Kidney (tissue), 14 donors: ENCODE data around the gene RBMS1. TPM values are rescaled to one million over a fixed set of nuclear protein-coding genes. Genes with fewer than 3 reads are reported as not detected.
A peak's percentile ranks its signal among the peaks of the same experiment; 100 is the strongest.

Experiments used
- DNase-seq, 5 donors: peaks; one replicate each; pipeline ENCODE4 v3.0.0-alpha.2; 2013 to 2020
- FAIRE-seq: peaks from 2 replicates; lab custom pipeline; 2012; peaks lifted over from hg19 to GRCh38; lab: Jason Lieb, UNC
- H3K27ac ChIP-seq, 2 donors: one replicate each; pipeline ENCODE4 v1.7.0; 2013; ENCODE audit warnings: low read depth in 2 of 2, low read length in 2 of 2, inconsistent platforms in 1 of 2
- H3K27me3 ChIP-seq: one replicate; pipeline ENCODE4 v1.7.1; 2013; ENCODE audit warnings: low read length, inconsistent platforms; ENCODE audit not compliant: control insufficient read depth, insufficient read depth
- H3K36me3 ChIP-seq, 3 donors: one replicate each; pipeline versions ENCODE4 v1.7.0 to v1.7.1; 2013; ENCODE audit warnings: low read length in 3 of 3, control low read depth in 1 of 3, inconsistent platforms in 1 of 3; ENCODE audit not compliant: insufficient read depth in 3 of 3, control insufficient read depth in 2 of 3
- H3K4me1 ChIP-seq, 3 donors: one replicate each; pipeline versions ENCODE4 v1.7.0 to v1.7.1; 2013; ENCODE audit warnings: low read length in 3 of 3, inconsistent platforms in 1 of 3, low read depth in 1 of 3; ENCODE audit not compliant: control insufficient read depth in 2 of 3, insufficient read depth in 2 of 3
- H3K4me3 ChIP-seq, 3 donors: one replicate each; pipeline versions ENCODE4 v1.7.0 to v1.8.1; 2013; ENCODE audit warnings: low read length in 3 of 3, control low read depth in 1 of 3, inconsistent platforms in 1 of 3
- H3K9ac ChIP-seq, 3 donors: one replicate each; pipeline versions ENCODE4 v1.7.0 to v1.7.1; 2013; ENCODE audit warnings: low read length in 3 of 3, control low read depth in 1 of 3, inconsistent platforms in 1 of 3
- H3K9me3 ChIP-seq, 3 donors: one replicate each; pipeline versions ENCODE4 v1.7.0 to v1.7.1; 2013; ENCODE audit warnings: low read length in 3 of 3, control low read depth in 1 of 3, inconsistent platforms in 1 of 3; ENCODE audit not compliant: control insufficient read depth in 2 of 3, insufficient read depth in 1 of 3
- intact Hi-C: fragments of 100-400 bp; cut with DNase I; formaldehyde crosslinking; loops from one replicate; pipeline ENCODE4 v1.11.1; 2022
- polyA plus RNA-seq: library from polyadenylated mRNA; stranded (reverse); fragments of 350-450 nt; fragmentation: Illumina TruSeq; extraction: RNeasy Lipid Tissue Mini Kit (QIAGEN cat#74804); gene quantifications from one replicate; pipeline ENCODE4 v1.2.3, GENCODE V29; 2014; ENCODE audit warnings: low read depth, low replicate concordance; ENCODE audit not compliant: insufficient read depth
- total RNA-seq: library from RNA; stranded (reverse); fragmentation: NEBNext Ultra II Directional; extraction: Animal tissue kit (Norgen Biotek cat#: 25700); gene quantifications from one replicate; pipeline ENCODE4 v1.2.1, GENCODE V29; 2021
- TF ChIP-seq, protein P1 (sequence below): IDR thresholded peaks from 3 replicates; pipeline ENCODE4 v1.5.1; 2012; ENCODE audit warnings: mild to moderate bottlenecking, moderate library complexity, borderline replicate concordance; ENCODE audit not compliant: insufficient read depth; ENCODE audit errors: extremely low read depth
- donor health status: control.
- donor health status: control.
- donor health status: control.
- donor health status: control.
- donor health status: control.
- donor health status: DM: yes; HTN: yes; CAD: no.
- donor health status: Normal renal cell carcinoma (clear cell type).

RBMS1 gene
- total and polyA plus RNA-seq, 2 donors from 2014 or later = 25.6 to 94.8 TPM

- no peak overlapping the region for H3K4me3 ChIP-seq
- no peaks in the 10 kb centered on the region for H3K36me3 ChIP-seq
- H3K9me3 ChIP-seq = no peaks in the 10 kb centered on the region
- H3K9ac ChIP-seq = no peak overlapping the region
- H3K27ac ChIP-seq = no peak overlapping the region
- peak in 1 of 5 donors; percentile 20 for DNase-seq
- H3K27me3 ChIP-seq = no peaks in the 10 kb centered on the region
- FAIRE-seq = no peak
- peaks cover 0 to 9% (median 0%) of the 10 kb centered on the region in 3 donors for H3K4me1 ChIP-seq
- intact Hi-C loops = no loop called here
- TF ChIP-seq, protein P1, sequence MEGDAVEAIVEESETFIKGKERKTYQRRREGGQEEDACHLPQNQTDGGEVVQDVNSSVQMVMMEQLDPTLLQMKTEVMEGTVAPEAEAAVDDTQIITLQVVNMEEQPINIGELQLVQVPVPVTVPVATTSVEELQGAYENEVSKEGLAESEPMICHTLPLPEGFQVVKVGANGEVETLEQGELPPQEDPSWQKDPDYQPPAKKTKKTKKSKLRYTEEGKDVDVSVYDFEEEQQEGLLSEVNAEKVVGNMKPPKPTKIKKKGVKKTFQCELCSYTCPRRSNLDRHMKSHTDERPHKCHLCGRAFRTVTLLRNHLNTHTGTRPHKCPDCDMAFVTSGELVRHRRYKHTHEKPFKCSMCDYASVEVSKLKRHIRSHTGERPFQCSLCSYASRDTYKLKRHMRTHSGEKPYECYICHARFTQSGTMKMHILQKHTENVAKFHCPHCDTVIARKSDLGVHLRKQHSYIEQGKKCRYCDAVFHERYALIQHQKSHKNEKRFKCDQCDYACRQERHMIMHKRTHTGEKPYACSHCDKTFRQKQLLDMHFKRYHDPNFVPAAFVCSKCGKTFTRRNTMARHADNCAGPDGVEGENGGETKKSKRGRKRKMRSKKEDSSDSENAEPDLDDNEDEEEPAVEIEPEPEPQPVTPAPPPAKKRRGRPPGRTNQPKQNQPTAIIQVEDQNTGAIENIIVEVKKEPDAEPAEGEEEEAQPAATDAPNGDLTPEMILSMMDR = no peak
Measured at GRCh38 chr2:160336105-160336504, 157.5 kb downstream of the RBMS1 start.

- no peak overlapping the region for H3K9ac ChIP-seq
- no peak overlapping the region for H3K27ac ChIP-seq
- no peaks in the 10 kb centered on the region for H3K36me3 ChIP-seq
- intact Hi-C loops = no loop called here
- H3K4me1 ChIP-seq = peaks cover 0 to 12% (median 0%) of the 10 kb centered on the region in 3 donors
- FAIRE-seq (no peak), DNase-seq (no peak)
- no peaks in the 10 kb centered on the region for H3K9me3 ChIP-seq
- TF ChIP-seq, protein P1 = no peak
- H3K27me3 ChIP-seq = no peaks in the 10 kb centered on the region
- H3K4me3 ChIP-seq = no peak overlapping the region
Measured at GRCh38 chr2:160335441-160335840, 158.2 kb downstream of the RBMS1 start.

DNA sequence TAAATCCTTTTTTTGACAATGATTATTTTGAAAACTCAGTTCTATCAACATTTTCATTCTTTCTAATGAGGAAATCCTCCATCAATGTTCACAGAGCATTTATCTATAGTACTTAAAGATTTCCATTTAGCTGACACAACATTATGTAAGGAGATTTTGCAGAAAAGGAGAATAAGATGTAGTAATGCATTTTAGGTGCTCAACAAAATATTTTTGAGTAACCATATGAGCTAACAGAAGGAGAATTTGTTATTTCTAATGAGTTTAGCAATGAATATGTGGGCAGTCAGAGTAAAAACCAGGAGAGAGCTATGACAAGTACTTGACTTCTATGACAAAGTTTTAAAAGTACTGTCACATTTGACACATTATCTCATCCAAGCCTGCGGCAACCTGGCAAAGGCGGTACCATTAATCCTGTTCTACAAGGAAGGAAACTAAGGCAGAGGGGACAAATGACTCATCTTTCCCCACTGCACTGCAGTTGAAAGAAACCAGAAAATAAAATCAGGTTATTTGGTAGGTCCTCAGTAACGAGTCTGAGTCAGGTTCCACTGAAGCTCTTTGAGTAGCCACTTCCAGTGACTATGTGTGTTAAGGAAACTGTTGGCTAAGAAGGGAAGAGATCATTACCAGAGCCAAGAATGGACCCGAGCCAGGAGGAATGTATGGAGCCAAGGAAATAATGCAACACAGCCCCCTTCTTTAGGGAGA lies 159.4 kb downstream of the RBMS1 start:
- Histone ChIP-seq H3K9me3 (no peaks in the 10 kb centered on the region), H3K9ac (no peak overlapping the region), H3K27ac (no peak overlapping the region), H3K27me3 (no peaks in the 10 kb centered on the region), H3K4me3 (no peak overlapping the region), H3K4me1 (peaks cover 0 to 12% (median 2%) of the 10 kb centered on the region in 3 donors), H3K36me3 (no peaks in the 10 kb centered on the region)
- FAIRE-seq = no peak
- intact Hi-C loops = no loop called here
- DNase-seq = no peak
- TF ChIP-seq, protein P1 = no peak
